Epithelial cell of proximal tubule (primary cell): ENCODE measurements around the gene TWSG1. TPM values are rescaled to one million over a fixed set of nuclear protein-coding genes. Genes with fewer than 3 reads are reported as not detected.

Experiments
- DNase-seq: peaks from one replicate; pipeline ENCODE4 v3.0.0-alpha.2; 2011; ENCODE audit warnings: low read depth
- H3K4me3 ChIP-seq: 2 replicates; pipeline ENCODE4 v1.5.1; 2011; ENCODE audit warnings: low read depth, mild to moderate bottlenecking, low read length
- total RNA-seq: library from RNA; depleted of rRNA; stranded (reverse); fragments of >200 nt; gene quantifications from 2 replicates; pipeline ENCODE4 v1.2.3, GENCODE V29; 2015
- TF ChIP-seq, protein P1 (sequence below): conservative IDR thresholded peaks from 2 replicates; pipeline ENCODE4 v1.5.1; 2012; ENCODE audit warnings: low read depth, mild to moderate bottlenecking, low read length

The TWSG1 gene
- total RNA-seq, 1 donor from 2014 or later, result 40.5 TPM

DNA sequence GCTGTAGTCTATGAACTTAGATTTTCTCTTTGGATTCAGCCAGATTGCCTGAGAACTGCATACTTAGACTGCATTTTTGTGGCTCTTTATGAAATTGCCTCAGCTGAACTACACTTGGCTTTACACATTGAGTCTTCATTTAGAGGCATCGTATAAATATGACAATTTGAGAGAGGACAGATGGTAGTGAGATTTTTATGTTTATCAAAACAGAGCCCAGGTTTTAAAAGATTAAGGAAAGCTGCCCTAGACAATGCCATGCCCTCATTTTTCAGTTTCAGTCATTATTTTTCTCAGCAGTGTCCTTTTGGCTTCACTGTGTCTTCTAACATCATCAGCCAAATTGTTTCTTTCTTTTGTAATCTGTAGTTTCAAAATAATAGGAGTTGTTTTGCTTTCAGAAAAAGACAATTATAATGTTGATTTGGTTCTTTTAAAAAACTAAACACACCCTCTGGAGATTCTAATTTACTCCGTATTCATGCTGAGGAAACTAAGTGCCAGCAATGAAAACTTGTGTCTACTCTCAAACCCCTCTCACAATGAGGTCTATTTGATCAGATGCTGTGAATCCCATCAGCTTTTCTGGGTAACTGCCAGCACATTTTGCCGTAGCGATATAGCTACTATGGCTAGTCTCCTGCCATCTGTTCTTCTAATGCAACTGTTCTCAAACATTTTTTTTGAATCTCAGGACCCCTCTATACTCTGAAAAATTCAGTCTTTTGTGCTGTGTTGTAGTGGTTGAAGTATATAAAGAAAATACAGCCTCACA lies 46.2 kb downstream of the TWSG1 start:
- no peak overlapping the region for H3K4me3 ChIP-seq
- DNase-seq, result no peak
- TF ChIP-seq, protein P1, sequence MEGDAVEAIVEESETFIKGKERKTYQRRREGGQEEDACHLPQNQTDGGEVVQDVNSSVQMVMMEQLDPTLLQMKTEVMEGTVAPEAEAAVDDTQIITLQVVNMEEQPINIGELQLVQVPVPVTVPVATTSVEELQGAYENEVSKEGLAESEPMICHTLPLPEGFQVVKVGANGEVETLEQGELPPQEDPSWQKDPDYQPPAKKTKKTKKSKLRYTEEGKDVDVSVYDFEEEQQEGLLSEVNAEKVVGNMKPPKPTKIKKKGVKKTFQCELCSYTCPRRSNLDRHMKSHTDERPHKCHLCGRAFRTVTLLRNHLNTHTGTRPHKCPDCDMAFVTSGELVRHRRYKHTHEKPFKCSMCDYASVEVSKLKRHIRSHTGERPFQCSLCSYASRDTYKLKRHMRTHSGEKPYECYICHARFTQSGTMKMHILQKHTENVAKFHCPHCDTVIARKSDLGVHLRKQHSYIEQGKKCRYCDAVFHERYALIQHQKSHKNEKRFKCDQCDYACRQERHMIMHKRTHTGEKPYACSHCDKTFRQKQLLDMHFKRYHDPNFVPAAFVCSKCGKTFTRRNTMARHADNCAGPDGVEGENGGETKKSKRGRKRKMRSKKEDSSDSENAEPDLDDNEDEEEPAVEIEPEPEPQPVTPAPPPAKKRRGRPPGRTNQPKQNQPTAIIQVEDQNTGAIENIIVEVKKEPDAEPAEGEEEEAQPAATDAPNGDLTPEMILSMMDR, result no peak

DNA sequence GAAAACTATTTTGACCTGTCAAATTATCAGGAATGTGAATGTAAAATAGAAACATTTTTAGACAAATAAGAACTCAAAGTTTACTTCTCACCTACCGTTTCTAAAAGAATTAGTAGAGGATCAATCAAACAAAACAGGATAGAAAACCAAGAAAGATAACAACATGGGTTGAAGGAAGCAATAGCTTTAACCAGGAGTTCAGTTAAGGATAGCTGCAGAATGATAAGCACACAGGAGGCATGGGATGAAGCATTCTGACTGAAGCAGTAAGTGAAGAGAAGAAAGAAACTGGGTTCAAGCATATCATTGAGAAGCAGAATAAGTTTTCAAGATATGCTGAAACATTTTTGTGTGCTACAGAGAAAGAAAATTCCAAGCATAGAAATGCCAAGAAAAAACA lies 52.3 kb downstream of the TWSG1 start:
- TF ChIP-seq, protein P1, result no peak
- no peak overlapping the region for H3K4me3 ChIP-seq
- no peak for DNase-seq

DNA sequence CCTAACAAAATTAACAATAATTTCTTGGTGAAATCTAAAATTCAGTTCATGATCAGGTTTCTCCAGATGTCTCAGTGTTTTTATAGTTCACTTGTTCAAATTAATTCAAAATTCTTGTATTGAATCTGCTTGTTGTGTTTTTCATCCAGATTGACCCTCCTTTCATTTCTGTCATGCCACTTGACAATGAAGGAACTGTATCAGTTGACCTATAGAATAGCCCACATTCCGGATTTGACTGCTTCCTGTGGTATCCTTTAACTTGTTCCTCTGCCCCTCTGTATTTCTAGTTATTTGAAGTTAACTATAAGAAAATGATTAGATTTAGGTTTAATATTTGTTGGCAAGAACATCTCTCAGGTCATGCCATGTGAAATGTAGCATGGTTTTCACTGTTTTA lies 53.3 kb downstream of the TWSG1 start:
- no peak overlapping the region for H3K4me3 ChIP-seq
- TF ChIP-seq, protein P1, result no peak
- DNase-seq, result no peak

DNA sequence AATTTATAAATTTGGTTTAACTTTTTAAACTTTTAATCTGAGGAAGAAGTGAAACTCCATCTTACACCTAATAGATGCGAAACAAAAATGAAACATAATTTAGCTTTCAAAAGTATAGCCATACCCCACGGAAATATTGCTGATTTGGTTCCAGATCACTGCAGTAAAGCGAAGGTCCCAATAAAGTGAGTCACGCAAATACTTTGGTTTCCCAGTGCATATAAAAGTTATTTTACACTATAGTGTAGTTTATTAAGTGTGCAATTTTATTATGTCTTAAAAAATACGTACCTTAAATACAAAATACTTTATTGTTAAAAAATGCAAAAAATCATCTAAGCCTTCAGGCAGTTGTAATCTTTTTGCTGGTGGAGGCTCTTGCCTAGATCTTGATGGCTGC lies 55.1 kb downstream of the TWSG1 start:
- no peak for DNase-seq
- TF ChIP-seq, protein P1, result no peak
- H3K4me3 ChIP-seq, result no peak overlapping the region

DNA sequence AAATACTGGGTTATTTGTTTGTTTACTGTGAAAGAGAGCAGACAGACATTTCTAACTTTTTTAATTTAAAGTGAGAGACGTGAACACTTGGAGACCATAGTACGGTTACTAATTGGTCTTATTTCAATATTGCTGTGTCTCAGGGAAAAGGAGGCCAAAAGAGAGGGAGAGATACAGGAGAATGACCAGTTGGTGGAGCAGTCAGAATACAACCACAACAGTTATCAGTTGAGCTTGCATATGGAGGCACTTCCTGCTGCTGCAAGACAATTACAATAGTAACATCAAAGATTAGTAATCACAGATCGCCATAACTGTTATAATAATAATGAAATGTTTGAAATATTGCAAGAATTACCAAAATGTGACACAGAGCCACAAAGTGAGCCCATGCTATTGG lies 58.2 kb downstream of the TWSG1 start:
- TF ChIP-seq, protein P1, result peak; percentile 46
- DNase-seq, result no peak
- H3K4me3 ChIP-seq, result no peak overlapping the region

DNA sequence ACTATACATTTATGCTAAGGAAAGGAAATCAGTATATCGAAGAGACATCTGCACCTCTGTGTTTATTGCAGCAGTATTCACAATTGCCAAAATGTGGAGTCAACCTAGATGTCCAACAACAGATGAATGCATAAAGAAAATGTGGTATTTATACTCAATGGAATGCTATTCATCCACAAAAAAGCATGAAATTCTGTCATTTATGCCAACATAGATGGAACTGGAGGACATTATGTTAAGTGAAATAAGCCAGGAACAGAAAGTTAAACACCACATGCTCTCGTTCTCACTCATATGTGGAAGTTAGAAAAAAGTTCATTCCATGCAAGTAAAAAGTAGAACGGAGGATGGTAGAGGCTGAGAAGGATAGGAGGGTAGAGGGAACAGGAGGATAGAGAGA lies 59.5 kb downstream of the TWSG1 start:
- TF ChIP-seq, protein P1, result no peak
- no peak overlapping the region for H3K4me3 ChIP-seq

DNA sequence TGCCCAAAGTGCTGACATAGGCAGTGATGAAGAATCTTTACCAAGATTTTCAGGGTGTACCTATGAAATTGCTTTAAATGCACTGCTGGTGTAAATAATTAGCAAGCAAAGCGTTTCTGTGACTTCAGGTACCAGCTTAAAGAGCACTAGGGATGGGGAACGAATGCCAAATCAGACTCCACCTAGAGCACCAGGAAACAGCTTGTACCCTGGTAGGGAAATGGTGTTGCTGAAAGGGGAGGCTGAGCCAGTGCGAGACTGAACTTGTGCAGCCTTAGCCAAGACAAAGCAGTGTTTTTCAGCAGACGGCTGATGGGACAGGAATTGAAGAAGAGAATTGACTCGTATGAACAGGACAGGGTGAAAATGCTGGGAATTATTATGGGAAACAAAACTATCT lies 65.6 kb downstream of the TWSG1 start:
- no peak for DNase-seq

More for the DNA sequence above, 59.5 kb downstream of the TWSG1 start:
- DNase-seq, result no peak

More for the DNA sequence above, 65.6 kb downstream of the TWSG1 start:
- no peak overlapping the region for H3K4me3 ChIP-seq
- TF ChIP-seq, protein P1, result no peak
